B cell (primary cell): ENCODE results near the gene CLRN2. TPM values are rescaled to one million over a fixed set of nuclear protein-coding genes. Genes with fewer than 3 reads are reported as not detected.

Source experiments
- ATAC-seq: fragments of 200-7000 bp; cut with Tn5 transposase; one replicate; pipeline ENCODE4 v1.10.0; 2021; ENCODE audit warnings: low read depth, mild to moderate bottlenecking, moderate number of reproducible peaks, moderate library complexity
- CTCF ChIA-PET: fragments of 350-600 bp; sonication (Branson Sonifier 250); formaldehyde crosslinking; loops from one replicate; lab custom pipeline; 2021; ENCODE audit warnings: antibody characterized with exemption, inconsistent platforms; lab: Charles Lee
- POLR2A ChIA-PET: fragments of 350-600 bp; sonication (Branson Sonifier 250); formaldehyde crosslinking; loops from one replicate; lab custom pipeline; 2021; ENCODE audit warnings: antibody characterized with exemption; lab: Charles Lee
- DNase-seq: peaks from one replicate; pipeline ENCODE4 v3.0.0; 2013
- H2AFZ ChIP-seq: 2 replicates; pipeline ENCODE4 v1.6.1; 2012; ENCODE audit warnings: mild to moderate bottlenecking, low read depth, low read length; ENCODE audit not compliant: insufficient read depth, poor library complexity, severe bottlenecking
- H3K27ac ChIP-seq, 2 donors: 1 replicate in 1 of 2; 2 replicates in 1 of 2; pipeline ENCODE4 v1.5.1; 2012 to 2013; ENCODE audit warnings: low read length in 2 of 2, mild to moderate bottlenecking in 2 of 2, moderate library complexity in 1 of 2
- H3K27me3 ChIP-seq, 4 experiments: fragments of 200-600 bp in 1 of 4; sonication (generic) in 1 of 4; replicated peaks in 1 of 4; 1 replicate in 2 of 4; 2 replicates in 2 of 4; pipeline versions ENCODE4 v1.6.1 to v1.7.0; 2013 to 2016; ENCODE audit warnings: low read length in 3 of 4, mild to moderate bottlenecking in 2 of 4, mixed read lengths in 1 of 4, moderate library complexity in 1 of 4; ENCODE audit not compliant: insufficient read depth in 4 of 4, control insufficient read depth in 3 of 4; ENCODE audit errors: control extremely low read depth in 1 of 4
- H3K36me3 ChIP-seq, 2 experiments: replicated peaks in 1 of 2; 1 replicate in 1 of 2; 2 replicates in 1 of 2; pipeline versions ENCODE4 v1.6.1 to v1.7.1; 2013; ENCODE audit warnings: low read length in 1 of 2; ENCODE audit not compliant: insufficient read depth in 2 of 2, control insufficient read depth in 1 of 2; ENCODE audit errors: control extremely low read depth in 1 of 2, extremely low read depth in 1 of 2
- H3K4me1 ChIP-seq, 2 donors: fragments of 200-600 bp in 1 of 2; sonication (generic) in 1 of 2; 1 replicate in 1 of 2; 2 replicates in 1 of 2; pipeline versions ENCODE4 v1.5.1 to v1.6.1; 2013 to 2017; ENCODE audit warnings: low read length in 2 of 2; ENCODE audit not compliant: control insufficient read depth in 2 of 2, insufficient read depth in 2 of 2
- H3K4me2 ChIP-seq: replicated peaks from 2 replicates; pipeline ENCODE3; 2012; ENCODE audit warnings: mild to moderate bottlenecking, low read depth, low read length; ENCODE audit not compliant: poor library complexity, severe bottlenecking
- H3K4me3 ChIP-seq, 5 experiments: fragments of 200-600 bp in 1 of 5; sonication (generic) in 1 of 5; 1 replicate in 3 of 5; 2 replicates in 2 of 5; pipeline versions ENCODE4 v1.5.1 to v1.7.0; 2011 to 2016; ENCODE audit warnings: low read length in 4 of 5, mild to moderate bottlenecking in 4 of 5, low read depth in 2 of 5, control low read depth in 1 of 5, moderate library complexity in 1 of 5; ENCODE audit not compliant: insufficient read depth in 1 of 5; ENCODE audit errors: control extremely low read depth in 1 of 5, extremely low read depth in 1 of 5
- H3K79me2 ChIP-seq: fragments of 200-600 bp; sonication (generic); one replicate; pipeline ENCODE4 v1.6.0; 2016; ENCODE audit warnings: low read length; ENCODE audit not compliant: control insufficient read depth, insufficient read depth
- H3K9ac ChIP-seq: fragments of 200-600 bp; sonication (generic); 2 replicates; pipeline ENCODE4 v1.6.1; 2017; ENCODE audit warnings: mild to moderate bottlenecking, low read length, moderate library complexity
- H3K9me3 ChIP-seq, 3 donors: one replicate each; pipeline versions ENCODE4 v1.6.1 to v1.7.1; 2013; ENCODE audit warnings: low read length in 2 of 3; ENCODE audit not compliant: control insufficient read depth in 2 of 3, insufficient read depth in 1 of 3; ENCODE audit errors: control extremely low read depth in 1 of 3
- H4K20me1 ChIP-seq: 2 replicates; pipeline ENCODE4 v1.6.0; 2012; ENCODE audit warnings: mild to moderate bottlenecking, low read length; ENCODE audit not compliant: insufficient read depth, control insufficient read depth, poor library complexity, severe bottlenecking
- H3K27ac Mint-ChIP-seq: one replicate; pipeline ENCODE4 v1.8.0; 2021; ENCODE audit warnings: mixed read lengths
- H3K27me3 Mint-ChIP-seq: one replicate; pipeline ENCODE4 v1.8.0; 2021; ENCODE audit warnings: mixed read lengths
- H3K4me1 Mint-ChIP-seq: one replicate; pipeline ENCODE4 v1.8.0; 2021; ENCODE audit warnings: mixed read lengths
- H3K4me3 Mint-ChIP-seq: one replicate; pipeline ENCODE4 v1.8.0; 2021; ENCODE audit warnings: mixed read lengths
- H3K9me3 Mint-ChIP-seq: one replicate; pipeline ENCODE4 v1.8.0; 2022; ENCODE audit warnings: mixed read lengths; ENCODE audit not compliant: insufficient read depth
- CTCF ChIP-seq: fragments of 200-600 bp; IDR thresholded peaks from one replicate; pipeline ENCODE4 v1.8.0; 2022; ENCODE audit warnings: antibody characterized with exemption, mild to moderate bottlenecking
- EZH2 ChIP-seq: IDR thresholded peaks from 2 replicates; pipeline ENCODE4 v1.6.1; 2012; ENCODE audit warnings: borderline replicate concordance, low read depth, mild to moderate bottlenecking, moderate library complexity, low read length; ENCODE audit not compliant: insufficient read depth, poor library complexity, severe bottlenecking
- WGBS: methylation state at CpG from one replicate; pipeline ENCODE4 v1.1.5; 2013; ENCODE audit warnings: missing lambda C conversion rate; ENCODE audit not compliant: insufficient coverage; 5-methylcytosine and 5-hydroxymethylcytosine counted together
- intact Hi-C: fragments of 100-400 bp; cut with micrococcal nuclease; formaldehyde crosslinking; loops from one replicate; pipeline ENCODE4 v1.10.0; 2022
- polyA plus RNA-seq: library from polyadenylated mRNA; depleted of rRNA; stranded (reverse); fragments of >200 nt; gene quantifications from 2 replicates; pipeline ENCODE4 v1.2.3, GENCODE V29; 2012
- total RNA-seq, 2 donors: library from RNA; stranded (reverse); fragments of 120-200 nt in 1 of 2; gene quantifications; 1 replicate in 1 of 2; 2 replicates in 1 of 2; pipeline versions ENCODE4 v1.2.3 to v1.2.4, GENCODE V29; 2013 to 2022

Gene CLRN2
- total and polyA plus RNA-seq, 2 donors (not counting 1 experiment from before 2014, with no cell fraction given): not detected

DNA sequence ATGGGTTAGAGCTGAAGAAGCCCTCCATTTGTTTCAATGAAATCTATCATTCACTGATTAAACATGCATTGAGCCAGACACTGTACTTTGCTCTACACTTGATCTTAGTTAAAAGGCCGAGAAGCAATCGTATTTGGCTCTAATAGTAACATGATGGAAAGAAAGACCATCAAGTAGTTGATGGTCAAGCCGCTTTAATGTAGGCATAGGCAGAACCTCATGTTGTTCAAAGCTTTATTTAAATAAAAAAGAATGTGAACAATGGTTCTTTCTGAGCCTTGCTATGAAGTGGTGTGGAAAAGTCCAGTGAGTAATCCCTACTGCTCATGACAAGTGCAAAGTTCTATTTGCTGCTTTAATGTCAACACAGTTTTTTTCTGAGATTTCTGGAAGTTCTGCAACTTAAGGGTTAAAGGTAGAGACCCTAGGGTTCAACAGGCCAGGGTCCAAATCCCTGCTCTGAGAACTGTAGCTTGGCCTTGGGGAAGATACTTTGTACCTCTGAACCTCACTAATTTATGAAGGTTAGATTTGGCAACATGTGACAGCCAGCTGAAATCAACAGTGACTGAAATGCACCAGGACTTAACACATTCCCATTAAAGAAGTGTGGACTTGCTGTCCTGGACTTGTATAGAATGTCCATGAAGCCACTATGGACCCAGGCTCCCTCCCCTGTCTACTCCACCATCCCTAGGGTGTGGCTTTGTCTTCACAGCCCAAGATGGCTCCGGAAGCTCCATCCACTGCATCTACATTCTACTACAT lies 44.2 kb downstream of the CLRN2 start:
- Histone ChIP-seq H3K4me2 (no peak overlapping the region), H3K9me3 (no peaks in the 10 kb centered on the region), H3K27me3 (no peaks in the 10 kb centered on the region), H4K20me1 (no peaks in the 10 kb centered on the region), H3K4me1 (no peaks in the 10 kb centered on the region), H3K27ac (no peak overlapping the region), H3K36me3 (no peaks in the 10 kb centered on the region), H2AFZ (no peak overlapping the region), H3K79me2 (no peaks in the 10 kb centered on the region), H3K9ac (no peak overlapping the region), H3K4me3 (no peak overlapping the region)
- intact Hi-C loops: no loop called here
- ATAC-seq: no peak
- H3K9me3 Mint-ChIP-seq: no peaks in the 10 kb centered on the region
- POLR2A ChIA-PET: no interaction called here
- no peak overlapping the region for H3K27ac Mint-ChIP-seq
- peaks cover 15% of the 10 kb centered on the region for H3K27me3 Mint-ChIP-seq
- DNase-seq: no peak
- TF ChIP-seq CTCF (no peak), EZH2 (no peak)
- WGBS: 90% methylated on average over 1 of the region's 4 CpGs
- CTCF ChIA-PET: interaction anchor here (0.6 to 2.1 kb wide), 2 partner anchors 10 to 55 kb away, joined by 3 to 7 read pairs; no protein-coding TSS in a partner anchor
- H3K4me1 Mint-ChIP-seq: no peaks in the 10 kb centered on the region
- no peak overlapping the region for H3K4me3 Mint-ChIP-seq

- ChIA-PET CTCF (interaction anchor here (2.1 kb wide), 1 partner anchor 11 kb away, joined by 7 read pairs; no protein-coding TSS in a partner anchor), POLR2A (no interaction called here)
- Mint-ChIP-seq H3K4me1 (no peaks in the 10 kb centered on the region), H3K4me3 (no peak overlapping the region), H3K27ac (no peak overlapping the region), H3K9me3 (no peaks in the 10 kb centered on the region), H3K27me3 (peaks cover 13% of the 10 kb centered on the region)
- H4K20me1 ChIP-seq: no peaks in the 10 kb centered on the region
- H3K4me1 ChIP-seq: no peaks in the 10 kb centered on the region
- ATAC-seq: no peak
- no peak overlapping the region for H3K4me3 ChIP-seq
- H3K36me3 ChIP-seq: no peaks in the 10 kb centered on the region
- H3K4me2 ChIP-seq: no peak overlapping the region
- H3K9me3 ChIP-seq: no peaks in the 10 kb centered on the region
- 93% methylated on average over 2 of the region's 3 CpGs for WGBS
- H3K79me2 ChIP-seq: no peaks in the 10 kb centered on the region
- intact Hi-C loops: no loop called here
- TF ChIP-seq CTCF (no peak), EZH2 (no peak)
- H3K27me3 ChIP-seq: no peaks in the 10 kb centered on the region
- no peak overlapping the region for H2AFZ ChIP-seq
- no peak for DNase-seq
- no peak overlapping the region for H3K9ac ChIP-seq
- H3K27ac ChIP-seq: no peak overlapping the region
These were observed 44.7 kb downstream of the CLRN2 start for GRCh38 chr4:17559709-17560048.
